ENCODE results near the gene NCK2. TPM values are rescaled to one million over a fixed set of nuclear protein-coding genes. Genes with fewer than 3 reads are reported as not detected.
A peak's percentile ranks its signal among the peaks of the same experiment; 100 is the strongest.
"Not testable (repeated sequence)": the region's sequence is repeated elsewhere in the genome, so short reads cannot be mapped to it uniquely, and the experiment has no call there.

NCK2 gene
- total RNA-seq, 2 donors from 2014 or later: 36.6 to 42.8 TPM

DNA sequence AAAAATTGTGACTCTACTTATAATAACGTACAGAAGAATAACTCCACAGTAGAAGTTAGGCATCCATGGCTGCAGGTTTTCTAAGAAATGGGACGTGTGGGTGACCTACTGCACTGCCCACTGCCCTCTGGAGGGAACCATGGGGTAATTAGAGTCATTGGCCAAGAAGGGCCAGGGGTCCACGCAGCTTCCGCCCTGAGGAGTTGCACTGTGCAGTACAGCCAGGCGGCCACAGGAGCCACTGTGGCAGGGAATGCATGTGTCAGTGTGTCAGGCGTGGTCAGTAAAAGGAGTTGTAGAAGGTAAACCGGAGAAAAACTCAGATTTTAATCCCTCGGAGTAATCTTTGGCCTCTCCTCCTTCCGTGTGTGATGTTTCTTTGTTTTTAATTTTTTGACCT, 24.8 kb downstream of the NCK2 start:
- WGBS, 2 donors: 93% methylated on average over 9 of the region's 9 CpGs
- Histone ChIP-seq H3K4me1 (peaks cover 39% of the 10 kb centered on the region), H3K27me3 (no peaks in the 10 kb centered on the region), H3K9me3 (no peaks in the 10 kb centered on the region), H3K27ac (no peak overlapping the region), H3K36me3 (replicated peaks in 1 of 2; ENCODE audit: insufficient read depth in 1 of 2, low read depth in 2 of 2) (no peaks in the 10 kb centered on the region), H3K4me3 (no peak overlapping the region)
- TF ChIP-seq, protein P1, sequence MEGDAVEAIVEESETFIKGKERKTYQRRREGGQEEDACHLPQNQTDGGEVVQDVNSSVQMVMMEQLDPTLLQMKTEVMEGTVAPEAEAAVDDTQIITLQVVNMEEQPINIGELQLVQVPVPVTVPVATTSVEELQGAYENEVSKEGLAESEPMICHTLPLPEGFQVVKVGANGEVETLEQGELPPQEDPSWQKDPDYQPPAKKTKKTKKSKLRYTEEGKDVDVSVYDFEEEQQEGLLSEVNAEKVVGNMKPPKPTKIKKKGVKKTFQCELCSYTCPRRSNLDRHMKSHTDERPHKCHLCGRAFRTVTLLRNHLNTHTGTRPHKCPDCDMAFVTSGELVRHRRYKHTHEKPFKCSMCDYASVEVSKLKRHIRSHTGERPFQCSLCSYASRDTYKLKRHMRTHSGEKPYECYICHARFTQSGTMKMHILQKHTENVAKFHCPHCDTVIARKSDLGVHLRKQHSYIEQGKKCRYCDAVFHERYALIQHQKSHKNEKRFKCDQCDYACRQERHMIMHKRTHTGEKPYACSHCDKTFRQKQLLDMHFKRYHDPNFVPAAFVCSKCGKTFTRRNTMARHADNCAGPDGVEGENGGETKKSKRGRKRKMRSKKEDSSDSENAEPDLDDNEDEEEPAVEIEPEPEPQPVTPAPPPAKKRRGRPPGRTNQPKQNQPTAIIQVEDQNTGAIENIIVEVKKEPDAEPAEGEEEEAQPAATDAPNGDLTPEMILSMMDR (IDR thresholded peaks at IDR 0.05): peak in 1 of 7 experiments; percentile 5
- TF ChIP-seq POLR2A (IDR thresholded peaks at IDR 0.05): no peak
- ATAC-seq (no peak), DNase-seq (no peak)
- intact Hi-C loops (cut with DNase I): no loop called here

DNA sequence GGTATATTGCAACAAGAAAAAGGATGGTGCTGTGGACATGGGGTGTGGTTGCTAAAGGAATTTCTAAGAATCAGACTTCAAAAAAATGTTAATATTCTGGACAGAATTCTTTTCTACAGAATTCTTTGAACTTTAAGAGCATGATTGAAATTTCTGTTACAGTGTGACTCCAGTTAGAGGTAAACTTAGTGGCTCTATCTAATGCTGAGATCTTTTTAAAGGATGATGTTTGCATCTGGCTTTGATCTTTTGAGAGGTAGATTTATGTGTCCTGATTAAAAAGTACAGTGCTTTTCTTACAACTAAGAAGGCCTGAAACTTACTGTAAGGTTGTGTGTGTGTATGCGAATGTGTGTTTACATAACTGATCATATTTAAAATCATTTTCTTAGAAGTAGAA, 25.4 kb downstream of the NCK2 start:
- Histone ChIP-seq H3K36me3 (replicated peaks in 1 of 2; ENCODE audit: insufficient read depth in 1 of 2, low read depth in 2 of 2) (no peaks in the 10 kb centered on the region), H3K4me1 (peaks cover 41% of the 10 kb centered on the region), H3K27me3 (no peaks in the 10 kb centered on the region), H3K9me3 (no peaks in the 10 kb centered on the region), H3K4me3 (no peak overlapping the region), H3K27ac (no peak overlapping the region)
- TF ChIP-seq POLR2A (IDR thresholded peaks at IDR 0.05): no peak
- TF ChIP-seq, protein P1 (IDR thresholded peaks at IDR 0.05): no peak
- intact Hi-C loops (cut with DNase I): no loop called here
- no peak for ATAC-seq
- WGBS, 2 donors: 96 to 97% methylated on average over 1 of the region's 1 CpG
- DNase-seq: no peak

DNA sequence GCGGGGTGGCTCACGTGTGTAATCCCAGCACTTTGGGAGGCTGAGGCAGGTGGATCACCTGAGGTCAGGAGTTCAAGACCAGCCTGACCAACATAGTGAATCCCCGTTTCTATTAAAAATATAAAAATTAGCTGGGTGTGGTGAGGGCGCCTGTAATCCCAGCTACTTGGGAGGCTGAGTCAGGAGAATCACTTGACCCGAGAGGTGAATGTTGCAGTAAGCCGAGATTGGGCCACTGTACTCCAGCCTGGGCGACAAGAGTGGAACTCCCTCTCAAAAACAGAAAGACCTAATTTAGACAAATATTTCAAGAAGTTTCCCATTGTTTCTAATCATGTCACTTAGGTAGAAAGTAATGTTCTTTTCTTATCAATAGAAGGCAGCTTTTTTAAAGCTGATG, 26.6 kb downstream of the NCK2 start:
- Histone ChIP-seq H3K4me1 (peaks cover 44% of the 10 kb centered on the region), H3K27ac (peak overlapping the region in 1 of 4 donors; percentile 10)
- DNase-seq; ATAC-seq; intact Hi-C loops (cut with DNase I); H3K27me3 ChIP-seq; H3K4me3 ChIP-seq; H3K9me3 ChIP-seq; H3K36me3 ChIP-seq (replicated peaks in 1 of 2; ENCODE audit: insufficient read depth in 1 of 2, low read depth in 2 of 2): not testable (repeated sequence)
- WGBS, 2 donors: 90 to 96% methylated on average over 7 of the region's 7 CpGs

DNA sequence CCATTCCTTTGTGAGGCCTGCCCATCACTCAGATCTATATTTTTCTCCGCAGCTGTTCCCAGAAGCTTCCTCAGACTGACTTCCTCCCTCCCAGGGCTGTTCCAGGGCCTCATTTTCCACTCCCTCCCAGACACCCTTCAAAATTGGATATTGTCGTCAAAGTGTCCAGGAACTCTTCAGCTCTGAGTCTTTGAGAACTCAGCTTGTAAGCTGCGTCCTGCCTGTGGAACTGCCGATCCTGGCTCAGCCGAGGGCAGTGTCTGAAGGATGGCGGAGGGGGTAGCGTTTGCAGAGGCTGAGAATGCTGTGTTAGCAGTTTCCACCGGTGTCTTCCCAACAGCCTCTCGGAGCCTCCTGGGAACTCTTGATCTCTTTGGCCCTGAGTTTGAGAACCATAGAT, 27.1 kb downstream of the NCK2 start:
- intact Hi-C loops (cut with DNase I): no loop called here
- Histone ChIP-seq H3K4me3 (no peak overlapping the region), H3K4me1 (peaks cover 44% of the 10 kb centered on the region), H3K9me3 (no peaks in the 10 kb centered on the region), H3K27ac (peak overlapping the region in 3 of 4 donors; percentile 10 to 31 (median 25)), H3K27me3 (no peaks in the 10 kb centered on the region), H3K36me3 (replicated peaks in 1 of 2; ENCODE audit: insufficient read depth in 1 of 2, low read depth in 2 of 2) (no peaks in the 10 kb centered on the region)
- no peak for ATAC-seq
- no peak for DNase-seq
- TF ChIP-seq POLR2A (IDR thresholded peaks at IDR 0.05): no peak
- TF ChIP-seq, protein P1 (IDR thresholded peaks at IDR 0.05): no peak
- WGBS, 2 donors: 65 to 67% methylated on average over 9 of the region's 9 CpGs

DNA sequence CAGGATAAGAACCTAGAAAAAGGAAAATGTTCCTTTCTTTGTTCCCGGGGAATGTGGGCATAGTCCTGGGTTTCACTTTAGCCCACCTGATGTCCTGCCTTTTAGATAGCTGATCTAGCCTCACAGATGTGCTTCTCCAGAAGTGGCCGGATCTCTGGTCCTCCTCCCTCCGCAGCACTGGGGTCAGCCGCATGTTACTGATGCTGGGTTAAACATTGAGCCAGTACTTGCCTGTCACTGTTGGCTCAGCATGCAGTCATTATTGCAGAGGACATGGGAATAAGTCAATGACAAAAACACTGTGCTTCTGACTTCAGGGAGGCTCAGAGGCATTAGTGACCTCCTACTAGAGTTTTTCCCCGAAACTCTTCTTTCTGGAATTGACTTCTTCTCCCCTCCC, 27.6 kb downstream of the NCK2 start:
- Histone ChIP-seq H3K4me1 (peaks cover 46% of the 10 kb centered on the region), H3K27ac (peak overlapping the region in 3 of 4 donors; percentile 10 to 31 (median 25)), H3K9me3 (no peaks in the 10 kb centered on the region), H3K4me3 (no peak overlapping the region), H3K36me3 (replicated peaks in 1 of 2; ENCODE audit: insufficient read depth in 1 of 2, low read depth in 2 of 2) (no peaks in the 10 kb centered on the region), H3K27me3 (no peaks in the 10 kb centered on the region)
- no peak for ATAC-seq
- no peak for DNase-seq
- WGBS, 2 donors: 55 to 57% methylated on average over 4 to 5 of the region's 5 CpGs
- no peak for TF ChIP-seq POLR2A (IDR thresholded peaks at IDR 0.05)
- TF ChIP-seq, protein P1 (IDR thresholded peaks at IDR 0.05): no peak
- intact Hi-C loops (cut with DNase I): no loop called here

All from body of pancreas (tissue), 4 donors.